ENCODE data around the gene SRRM4. TPM values are rescaled to one million over a fixed set of nuclear protein-coding genes. Genes with fewer than 3 reads are reported as not detected.

Gene SRRM4
- total RNA-seq, 4 donors from 2014 or later, result under 0.01 to 0.14 (median 0.09) TPM; not detected in 1

- Histone ChIP-seq H3K27ac (no peak overlapping the region), H3K4me1 (no peaks in the 10 kb centered on the region), H3K9me3 (no peaks in the 10 kb centered on the region), H3K4me3 (no peak overlapping the region), H3K36me3 (no peaks in the 10 kb centered on the region), H3K27me3 (no peaks in the 10 kb centered on the region)
- TF ChIP-seq CTCF (IDR thresholded peaks at IDR 0.05), result no peak
- TF ChIP-seq POLR2A (IDR thresholded peaks at IDR 0.05), result no peak
- intact Hi-C loops (cut with DNase I; ENCODE audit: low total_unique reads), result no loop called here
- no peak for DNase-seq
Observed at GRCh38 chr12:119079530-119079929, 98.2 kb downstream of the SRRM4 start.

GRCh38 chr12:119082016-119082415 lies 100.7 kb downstream of the SRRM4 start:
- Histone ChIP-seq H3K4me1 (no peaks in the 10 kb centered on the region), H3K4me3 (no peak overlapping the region), H3K9me3 (no peaks in the 10 kb centered on the region), H3K27ac (no peak overlapping the region), H3K27me3 (no peaks in the 10 kb centered on the region), H3K36me3 (no peaks in the 10 kb centered on the region)
- TF ChIP-seq POLR2A (IDR thresholded peaks at IDR 0.05) (no peak), CTCF (IDR thresholded peaks at IDR 0.05) (no peak)
- no peak for DNase-seq
- intact Hi-C loops (cut with DNase I; ENCODE audit: low total_unique reads), result no loop called here

GRCh38 chr12:119082496-119082895 lies 101.2 kb downstream of the SRRM4 start:
- Histone ChIP-seq H3K27ac (no peak overlapping the region), H3K4me3 (no peak overlapping the region), H3K27me3 (no peaks in the 10 kb centered on the region), H3K4me1 (no peaks in the 10 kb centered on the region), H3K36me3 (no peaks in the 10 kb centered on the region), H3K9me3 (no peaks in the 10 kb centered on the region)
- DNase-seq, result no peak
- intact Hi-C loops (cut with DNase I; ENCODE audit: low total_unique reads), result no loop called here
- TF ChIP-seq CTCF (IDR thresholded peaks at IDR 0.05) (no peak), POLR2A (IDR thresholded peaks at IDR 0.05) (no peak)

DNA sequence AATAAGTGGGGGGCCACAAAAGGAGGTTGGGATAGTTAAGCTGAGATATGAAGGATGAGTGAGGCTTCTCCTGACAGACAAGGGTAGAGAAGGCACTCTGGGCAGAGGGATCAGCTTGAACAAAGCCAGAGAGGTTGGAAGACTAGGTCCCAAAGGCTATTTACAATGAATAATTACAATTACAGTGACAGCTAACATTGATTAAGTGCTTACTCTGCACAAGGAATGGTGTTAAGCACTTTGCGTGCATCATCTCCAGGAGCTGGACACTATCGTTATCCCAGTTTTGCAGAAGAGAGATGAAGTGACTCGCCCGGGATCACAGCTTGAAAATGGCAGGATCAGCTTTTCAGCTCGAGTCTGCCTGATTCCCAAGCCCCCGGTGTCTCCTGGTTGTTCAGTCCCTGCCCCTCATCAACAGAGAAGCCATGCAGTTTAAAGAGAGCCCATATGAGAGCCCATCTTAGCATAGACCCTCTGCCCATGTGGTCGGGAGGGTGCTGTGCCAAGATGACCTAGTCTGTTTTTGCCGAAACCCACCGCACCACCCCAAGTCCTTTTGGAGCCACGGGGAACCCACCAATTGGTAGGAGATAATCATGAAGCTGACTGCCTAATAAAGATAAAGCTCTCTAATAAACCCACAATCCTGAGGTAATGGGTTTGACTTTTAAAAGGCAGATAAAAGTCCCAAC lies 107.5 kb downstream of the SRRM4 start:
- TF ChIP-seq POLR2A (IDR thresholded peaks at IDR 0.05), result no peak
- TF ChIP-seq CTCF (IDR thresholded peaks at IDR 0.05), result no peak
- Histone ChIP-seq H3K4me3 (no peak overlapping the region), H3K36me3 (no peaks in the 10 kb centered on the region), H3K9me3 (no peaks in the 10 kb centered on the region), H3K27ac (no peak overlapping the region), H3K4me1 (no peaks in the 10 kb centered on the region), H3K27me3 (no peaks in the 10 kb centered on the region)
- no peak for DNase-seq
- intact Hi-C loops (cut with DNase I; ENCODE audit: low total_unique reads), result no loop called here

GRCh38 chr12:119089380-119090013 lies 108.2 kb downstream of the SRRM4 start:
- intact Hi-C loops (cut with DNase I; ENCODE audit: low total_unique reads), result no loop called here
- Histone ChIP-seq H3K27me3 (no peaks in the 10 kb centered on the region), H3K4me1 (no peaks in the 10 kb centered on the region), H3K27ac (no peak overlapping the region), H3K36me3 (no peaks in the 10 kb centered on the region), H3K9me3 (no peaks in the 10 kb centered on the region), H3K4me3 (no peak overlapping the region)
- no peak for TF ChIP-seq POLR2A (IDR thresholded peaks at IDR 0.05)
- no peak for TF ChIP-seq CTCF (IDR thresholded peaks at IDR 0.05)
- DNase-seq, result no peak

All from uterus (tissue), 4 donors.